Measurements from ENCODE around the gene DOK7.

DNA sequence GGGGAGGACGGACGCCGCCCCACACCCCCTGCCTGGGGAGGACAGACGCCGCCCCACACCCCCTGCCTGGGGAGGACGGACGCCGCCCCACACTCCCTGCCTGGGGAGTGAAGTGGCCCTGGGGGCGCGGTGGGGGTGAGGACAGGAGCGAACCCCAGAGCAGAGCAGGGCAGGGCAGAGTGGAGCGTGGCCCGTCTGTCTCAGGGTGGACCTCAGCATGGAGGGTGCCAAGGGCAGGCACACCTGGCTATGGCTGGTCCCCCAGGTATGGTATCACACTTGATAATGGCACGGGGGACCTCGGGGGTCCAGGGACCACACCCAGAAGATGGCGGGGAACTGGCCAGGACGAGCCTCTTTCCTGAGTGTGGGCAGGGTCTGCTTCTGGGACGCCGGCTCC is 59.5 kb downstream of the DOK7 start:
- TF ChIP-seq CTCF (IDR thresholded peaks at IDR 0.05; ENCODE audit: borderline replicate concordance, extremely low read depth, low read length, poor library complexity, severe bottlenecking), result no peak
- no peak for TF ChIP-seq EZH2 (IDR thresholded peaks at IDR 0.05; ENCODE audit: borderline replicate concordance, low read depth, low read length, severe bottlenecking)
